WTC11 (cell line): ENCODE measurements around the gene GEMIN2.

Experiments used
- CREB1 ChIP-seq: sonication (generic); formaldehyde crosslinking; IDR thresholded peaks from 2 replicates; pipeline ENCODE4 v1.8.0; 2023; ENCODE audit warnings: mild to moderate bottlenecking, missing genetic modification reagents
- CREM ChIP-seq: sonication (generic); formaldehyde crosslinking; IDR thresholded peaks from 2 replicates; pipeline ENCODE4 v1.8.1; 2022; ENCODE audit warnings: mild to moderate bottlenecking, missing genetic modification reagents, moderate library complexity
- CTCF ChIP-seq: fragments of 200-600 bp; IDR thresholded peaks from 2 replicates; pipeline ENCODE4 v1.8.0; 2022; ENCODE audit warnings: antibody characterized with exemption
- E2F1 ChIP-seq: sonication (generic); formaldehyde crosslinking; IDR thresholded peaks from 2 replicates; pipeline ENCODE4 v1.8.0; 2022; ENCODE audit warnings: mild to moderate bottlenecking, missing genetic modification reagents
- EMX1 ChIP-seq: fragments of 250-450 bp; sonication (Bioruptor Pico); IDR thresholded peaks from 2 replicates; pipeline ENCODE4 v1.8.0; 2021; ENCODE audit warnings: mild to moderate bottlenecking
- FOXJ3 ChIP-seq: sonication (generic); formaldehyde crosslinking; IDR thresholded peaks from 2 replicates; pipeline ENCODE4 v1.9.0; 2021; ENCODE audit warnings: missing genetic modification reagents, mild to moderate bottlenecking, borderline replicate concordance
- FOXP1 ChIP-seq: sonication (generic); formaldehyde crosslinking; IDR thresholded peaks from 2 replicates; pipeline ENCODE4 v1.8.0; 2022; ENCODE audit warnings: missing genetic modification reagents, mild to moderate bottlenecking, moderate library complexity, borderline replicate concordance
- PRDM15 ChIP-seq: sonication (generic); formaldehyde crosslinking; IDR thresholded peaks from 2 replicates; pipeline ENCODE4 v1.8.0; 2022; ENCODE audit warnings: missing genetic modification reagents
- USF1 ChIP-seq: sonication (generic); formaldehyde crosslinking; IDR thresholded peaks from 2 replicates; pipeline ENCODE4 v1.8.0; 2022; ENCODE audit warnings: mild to moderate bottlenecking, missing genetic modification reagents
- ZBTB21 ChIP-seq: sonication (generic); formaldehyde crosslinking; IDR thresholded peaks from 2 replicates; pipeline ENCODE4 v1.8.1; 2023; ENCODE audit warnings: mild to moderate bottlenecking, missing genetic modification reagents, borderline replicate concordance
- ZNF232 ChIP-seq: sonication (generic); formaldehyde crosslinking; IDR thresholded peaks from 2 replicates; pipeline ENCODE4 v1.8.0; 2022; ENCODE audit warnings: mild to moderate bottlenecking, missing genetic modification reagents
- TF ChIP-seq, protein P1 (sequence below): sonication (generic); formaldehyde crosslinking; IDR thresholded peaks from 2 replicates; pipeline ENCODE4 v1.8.1; 2023; ENCODE audit warnings: mild to moderate bottlenecking, missing genetic modification reagents, moderate library complexity
- TF ChIP-seq, protein P2 (sequence below): sonication (generic); formaldehyde crosslinking; IDR thresholded peaks from 2 replicates; pipeline ENCODE4 v1.8.1; 2022; ENCODE audit warnings: low read depth, missing genetic modification reagents, borderline replicate concordance
- TF ChIP-seq, protein P3 (sequence below): sonication (generic); formaldehyde crosslinking; IDR thresholded peaks from 2 replicates; pipeline ENCODE4 v1.8.1; 2022; ENCODE audit warnings: mild to moderate bottlenecking, moderate library complexity, missing genetic modification reagents

- no peak for TF ChIP-seq FOXP1 (CRISPR knock-in tag)
- TF ChIP-seq, protein P1, sequence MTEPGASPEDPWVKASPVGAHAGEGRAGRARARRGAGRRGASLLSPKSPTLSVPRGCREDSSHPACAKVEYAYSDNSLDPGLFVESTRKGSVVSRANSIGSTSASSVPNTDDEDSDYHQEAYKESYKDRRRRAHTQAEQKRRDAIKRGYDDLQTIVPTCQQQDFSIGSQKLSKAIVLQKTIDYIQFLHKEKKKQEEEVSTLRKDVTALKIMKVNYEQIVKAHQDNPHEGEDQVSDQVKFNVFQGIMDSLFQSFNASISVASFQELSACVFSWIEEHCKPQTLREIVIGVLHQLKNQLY: no peak
- TF ChIP-seq FOXJ3: no peak
- no peak for TF ChIP-seq CTCF
- no peak for TF ChIP-seq EMX1 (CRISPR knock-in tag)
- no peak for TF ChIP-seq USF1 (CRISPR knock-in tag)
- TF ChIP-seq, protein P2, sequence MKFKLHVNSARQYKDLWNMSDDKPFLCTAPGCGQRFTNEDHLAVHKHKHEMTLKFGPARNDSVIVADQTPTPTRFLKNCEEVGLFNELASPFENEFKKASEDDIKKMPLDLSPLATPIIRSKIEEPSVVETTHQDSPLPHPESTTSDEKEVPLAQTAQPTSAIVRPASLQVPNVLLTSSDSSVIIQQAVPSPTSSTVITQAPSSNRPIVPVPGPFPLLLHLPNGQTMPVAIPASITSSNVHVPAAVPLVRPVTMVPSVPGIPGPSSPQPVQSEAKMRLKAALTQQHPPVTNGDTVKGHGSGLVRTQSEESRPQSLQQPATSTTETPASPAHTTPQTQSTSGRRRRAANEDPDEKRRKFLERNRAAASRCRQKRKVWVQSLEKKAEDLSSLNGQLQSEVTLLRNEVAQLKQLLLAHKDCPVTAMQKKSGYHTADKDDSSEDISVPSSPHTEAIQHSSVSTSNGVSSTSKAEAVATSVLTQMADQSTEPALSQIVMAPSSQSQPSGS (CRISPR knock-in tag): no peak
- TF ChIP-seq ZBTB21: no peak
- TF ChIP-seq CREB1 (CRISPR knock-in tag): no peak
- 0 out of 2 replicates have a peak, but pooled peaks have one; percentile 12 for TF ChIP-seq PRDM15 (CRISPR knock-in tag)
- no peak for TF ChIP-seq ZNF232 (CRISPR knock-in tag)
- TF ChIP-seq, protein P3, sequence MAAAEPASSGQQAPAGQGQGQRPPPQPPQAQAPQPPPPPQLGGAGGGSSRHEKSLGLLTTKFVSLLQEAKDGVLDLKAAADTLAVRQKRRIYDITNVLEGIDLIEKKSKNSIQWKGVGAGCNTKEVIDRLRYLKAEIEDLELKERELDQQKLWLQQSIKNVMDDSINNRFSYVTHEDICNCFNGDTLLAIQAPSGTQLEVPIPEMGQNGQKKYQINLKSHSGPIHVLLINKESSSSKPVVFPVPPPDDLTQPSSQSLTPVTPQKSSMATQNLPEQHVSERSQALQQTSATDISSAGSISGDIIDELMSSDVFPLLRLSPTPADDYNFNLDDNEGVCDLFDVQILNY: no peak
- TF ChIP-seq CREM (CRISPR knock-in tag): no peak
- no peak for TF ChIP-seq E2F1 (CRISPR knock-in tag)
These were observed 17.0 kb upstream of the GEMIN2 start for GRCh38 chr14:39097159-39097558.
